AG04450 (cell line): ENCODE measurements around the gene BANK1. TPM values are rescaled to one million over a fixed set of nuclear protein-coding genes. Genes with fewer than 3 reads are reported as not detected.

Source experiments
- CTCF ChIA-PET: fragments of 300-600, 350-600 bp; formaldehyde crosslinking; extraction: SDS; loops from one replicate; lab custom pipeline; 2022; ENCODE audit warnings: antibody characterized with exemption, inconsistent platforms; lab: Charles Lee
- POLR2A ChIA-PET: fragments of 350-600 bp; formaldehyde crosslinking; extraction: SDS; loops from one replicate; lab custom pipeline; 2021; ENCODE audit warnings: antibody characterized with exemption, inconsistent platforms; lab: Yijun Ruan, JAX
- DNase-seq: peaks from one replicate; pipeline ENCODE4 v3.0.0-alpha.2; 2011; ENCODE audit warnings: low read depth, low spot score
- H3K27ac ChIP-seq: one replicate; pipeline ENCODE4 v1.5.1; 2012; ENCODE audit warnings: low read depth, low read length, control low read depth
- H3K27me3 ChIP-seq: one replicate; pipeline ENCODE4 v1.6.0; 2012; ENCODE audit warnings: low read length; ENCODE audit not compliant: control insufficient read depth, insufficient read depth
- H3K4me3 ChIP-seq: 2 replicates; pipeline ENCODE4 v1.5.1; 2011; ENCODE audit warnings: mild to moderate bottlenecking, low read depth, low read length, control low read depth
- H3K9me3 ChIP-seq: 2 replicates; pipeline ENCODE4 v1.5.1; 2012; ENCODE audit warnings: low read length; ENCODE audit not compliant: control insufficient read depth, insufficient read depth
- polyA plus RNA-seq: library from polyadenylated mRNA; depleted of rRNA; stranded (reverse); fragments of >200 nt; gene quantifications from 2 replicates; pipeline ENCODE4 v1.2.3, GENCODE V29; 2011
- TF ChIP-seq, protein P1 (sequence below): IDR thresholded peaks from 2 replicates; pipeline ENCODE4 v1.5.1; 2011; ENCODE audit warnings: low read depth, low read length, control low read depth, inconsistent platforms

The BANK1 gene
- polyA plus RNA-seq, 1 experiment = 0.53 TPM

DNA sequence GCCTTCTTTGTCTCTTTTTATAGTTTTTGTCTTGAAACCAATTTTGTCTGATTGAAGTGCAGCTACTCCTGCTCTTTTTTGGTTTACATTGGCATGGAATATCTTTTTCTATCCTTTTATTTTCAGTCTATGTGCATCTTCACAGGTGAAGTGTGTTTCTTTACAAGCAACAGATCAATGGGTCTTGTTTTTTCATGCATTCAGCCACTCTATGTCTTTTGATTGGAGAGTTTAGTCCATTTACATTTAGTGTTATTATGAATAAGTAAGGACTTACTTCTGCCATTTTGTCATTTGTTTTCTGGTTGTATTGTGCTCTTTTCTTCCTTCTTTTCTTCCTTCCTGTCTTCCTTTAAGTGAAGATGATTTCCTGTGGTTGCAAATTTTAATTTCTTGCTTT is 330.3 kb downstream of the BANK1 start:
- no peak overlapping the region for H3K27ac ChIP-seq
- H3K27me3 ChIP-seq = no peaks in the 10 kb centered on the region
- DNase-seq = no peak
- TF ChIP-seq, protein P1, sequence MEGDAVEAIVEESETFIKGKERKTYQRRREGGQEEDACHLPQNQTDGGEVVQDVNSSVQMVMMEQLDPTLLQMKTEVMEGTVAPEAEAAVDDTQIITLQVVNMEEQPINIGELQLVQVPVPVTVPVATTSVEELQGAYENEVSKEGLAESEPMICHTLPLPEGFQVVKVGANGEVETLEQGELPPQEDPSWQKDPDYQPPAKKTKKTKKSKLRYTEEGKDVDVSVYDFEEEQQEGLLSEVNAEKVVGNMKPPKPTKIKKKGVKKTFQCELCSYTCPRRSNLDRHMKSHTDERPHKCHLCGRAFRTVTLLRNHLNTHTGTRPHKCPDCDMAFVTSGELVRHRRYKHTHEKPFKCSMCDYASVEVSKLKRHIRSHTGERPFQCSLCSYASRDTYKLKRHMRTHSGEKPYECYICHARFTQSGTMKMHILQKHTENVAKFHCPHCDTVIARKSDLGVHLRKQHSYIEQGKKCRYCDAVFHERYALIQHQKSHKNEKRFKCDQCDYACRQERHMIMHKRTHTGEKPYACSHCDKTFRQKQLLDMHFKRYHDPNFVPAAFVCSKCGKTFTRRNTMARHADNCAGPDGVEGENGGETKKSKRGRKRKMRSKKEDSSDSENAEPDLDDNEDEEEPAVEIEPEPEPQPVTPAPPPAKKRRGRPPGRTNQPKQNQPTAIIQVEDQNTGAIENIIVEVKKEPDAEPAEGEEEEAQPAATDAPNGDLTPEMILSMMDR = no peak
- POLR2A ChIA-PET = no interaction called here
- CTCF ChIA-PET = no interaction called here
- no peak overlapping the region for H3K4me3 ChIP-seq
- no peaks in the 10 kb centered on the region; the same call in 1 of the 2 replicates for H3K9me3 ChIP-seq
